ENCODE results near the gene ENOX1.

ENOX1 gene

GRCh38 chr13:43785261-43785649, 1.5 kb downstream of the ENOX1 start:
- DNase-seq, result no peak

- no peak for DNase-seq
Measured at GRCh38 chr13:43784496-43784895, 2.3 kb downstream of the ENOX1 start.

GRCh38 chr13:43783820-43784219, 3.0 kb downstream of the ENOX1 start:
- DNase-seq, result no peak

GRCh38 chr13:43782686-43783085, 4.1 kb downstream of the ENOX1 start:
- DNase-seq, result no peak

GRCh38 chr13:43780666-43781065, 6.1 kb downstream of the ENOX1 start:
- no peak for DNase-seq

GRCh38 chr13:43776501-43777079, 10.2 kb downstream of the ENOX1 start:
- no peak for DNase-seq

- DNase-seq, result no peak
Measured at GRCh38 chr13:43776006-43776405, 10.8 kb downstream of the ENOX1 start.

GRCh38 chr13:43773602-43774001, 13.2 kb downstream of the ENOX1 start:
- no peak for DNase-seq

GRCh38 chr13:43770871-43771270, 15.9 kb downstream of the ENOX1 start:
- DNase-seq, result no peak

- DNase-seq, result no peak
Measured at GRCh38 chr13:43769529-43769928, 17.2 kb downstream of the ENOX1 start.

GRCh38 chr13:43767341-43767931, 19.3 kb downstream of the ENOX1 start:
- DNase-seq, result no peak

GRCh38 chr13:43766725-43767124, 20.0 kb downstream of the ENOX1 start:
- no peak for DNase-seq

- no peak for DNase-seq
Measured at GRCh38 chr13:43764349-43764748, 22.4 kb downstream of the ENOX1 start.

GRCh38 chr13:43763143-43763759, 23.5 kb downstream of the ENOX1 start:
- no peak for DNase-seq

- no peak for DNase-seq
Measured at GRCh38 chr13:43761616-43762315, 25.0 kb downstream of the ENOX1 start.

GRCh38 chr13:43760257-43760656, 26.5 kb downstream of the ENOX1 start:
- DNase-seq, result no peak

GRCh38 chr13:43758834-43759233, 27.9 kb downstream of the ENOX1 start:
- no peak for DNase-seq

- no peak for DNase-seq
Measured at GRCh38 chr13:43757266-43757665, 29.5 kb downstream of the ENOX1 start.

- DNase-seq, result no peak
Measured at GRCh38 chr13:43755844-43756243, 30.9 kb downstream of the ENOX1 start.

GRCh38 chr13:43751624-43752023, 35.1 kb downstream of the ENOX1 start:
- no peak for DNase-seq

- DNase-seq, result no peak
Measured at GRCh38 chr13:43749503-43749902, 37.3 kb downstream of the ENOX1 start.

GRCh38 chr13:43744261-43745031, 42.3 kb downstream of the ENOX1 start:
- no peak for DNase-seq

- no peak for DNase-seq
Measured at GRCh38 chr13:43742911-43743310, 43.9 kb downstream of the ENOX1 start.
